NCI-H1092 treated with DMSO at 0.1 percent for 48 hours (cell line): ENCODE data around the gene EEIG1.

Source experiments
- DNase-seq: peaks from one replicate; lab custom pipeline; 2025; lab: John Stamatoyannopoulos, UW

EEIG1 gene

GRCh38 chr9:127974769-127975261 lies 6.0 kb downstream of the EEIG1 start:
- DNase-seq = no peak

- DNase-seq = peak; percentile 91
These were observed 6.6 kb downstream of the EEIG1 start for GRCh38 chr9:127974001-127974768.

- DNase-seq = no peak
These were observed 7.4 kb downstream of the EEIG1 start for GRCh38 chr9:127973169-127974000.

- no peak for DNase-seq
These were observed 8.4 kb downstream of the EEIG1 start for GRCh38 chr9:127972236-127972871.

GRCh38 chr9:127971357-127972235 lies 9.2 kb downstream of the EEIG1 start:
- DNase-seq = no peak

- peak; percentile 67 for DNase-seq
These were observed 10.1 kb downstream of the EEIG1 start for GRCh38 chr9:127970401-127971313.

GRCh38 chr9:127968700-127969383 lies 11.9 kb downstream of the EEIG1 start:
- peak; percentile 84 for DNase-seq

- no peak for DNase-seq
These were observed 12.7 kb downstream of the EEIG1 start for GRCh38 chr9:127968042-127968441.

GRCh38 chr9:127967151-127967809 lies 13.5 kb downstream of the EEIG1 start:
- no peak for DNase-seq

- peak; percentile 61 for DNase-seq
These were observed 14.2 kb downstream of the EEIG1 start for GRCh38 chr9:127966416-127967150.

- no peak for DNase-seq
These were observed 14.8 kb downstream of the EEIG1 start for GRCh38 chr9:127965953-127966352.

GRCh38 chr9:127963359-127964064 lies 17.3 kb downstream of the EEIG1 start:
- DNase-seq = no peak

GRCh38 chr9:127963041-127963358 lies 17.8 kb downstream of the EEIG1 start:
- DNase-seq = no peak

GRCh38 chr9:127962278-127962677 lies 18.5 kb downstream of the EEIG1 start:
- no peak for DNase-seq

GRCh38 chr9:127961613-127962155 lies 19.1 kb downstream of the EEIG1 start:
- DNase-seq = no peak

GRCh38 chr9:127961155-127961490 lies 19.7 kb downstream of the EEIG1 start:
- no peak for DNase-seq

- peak; percentile 16 for DNase-seq
These were observed 20.2 kb downstream of the EEIG1 start for GRCh38 chr9:127960410-127961154.
